PC-3 (cell line): Measurements from ENCODE around the gene EPS8. TPM values are rescaled to one million over a fixed set of nuclear protein-coding genes. Genes with fewer than 3 reads are reported as not detected.
A peak's percentile ranks its signal among the peaks of the same experiment; 100 is the strongest.

Experiments
- ATAC-seq: fragments of 200-7000 bp; cut with Tn5 transposase; 2 replicates; pipeline ENCODE4 v1.9.1; 2020; ENCODE audit warnings: mild to moderate bottlenecking, moderate library complexity
- BruUV-seq: library from RNA; stranded (reverse); fragments of 400-500 nt; replicated peaks from 2 replicates; lab custom pipeline; 2021; lab: Mats Ljungman, UMichigan
- CTCF ChIA-PET: fragments of 300-600 bp; sonication (Branson Sonifier 250); formaldehyde crosslinking; loops from one replicate; lab custom pipeline; 2022; ENCODE audit warnings: antibody characterized with exemption; lab: Charles Lee
- POLR2A ChIA-PET: fragments of 300-600 bp; sonication (Branson Sonifier 250); formaldehyde crosslinking; loops from one replicate; lab custom pipeline; 2022; ENCODE audit warnings: antibody characterized with exemption; ENCODE audit not compliant: unreplicated experiment; lab: Charles Lee
- DNase-seq: peaks from one replicate; pipeline ENCODE4 v3.0.0-alpha.2; 2015
- H2AFZ ChIP-seq: fragments of 300-600 bp; sonication (generic); 2 replicates; pipeline ENCODE4 v1.6.0; 2016; ENCODE audit warnings: antibody characterized with exemption, low read length
- H3F3A ChIP-seq: fragments of 300-600 bp; sonication (generic); one replicate; pipeline ENCODE4 v1.6.0; 2017; ENCODE audit warnings: antibody characterized with exemption, low read length, control low read depth, mild to moderate bottlenecking; ENCODE audit not compliant: unreplicated experiment
- H3K27ac ChIP-seq: fragments of 300-600 bp; sonication (generic); 2 replicates; pipeline ENCODE4 v1.5.1; 2016; ENCODE audit warnings: mild to moderate bottlenecking, low read length
- H3K27me3 ChIP-seq: fragments of 300-600 bp; sonication (generic); 2 replicates; pipeline ENCODE4 v1.6.1; 2016; ENCODE audit warnings: low read length, mixed read lengths
- H3K36me3 ChIP-seq: fragments of 300-600 bp; sonication (generic); 2 replicates; pipeline ENCODE4 v1.6.1; 2016; ENCODE audit warnings: low read depth, mixed run types, low read length, mixed read lengths
- H3K4me1 ChIP-seq: fragments of 300-600 bp; sonication (generic); 2 replicates; pipeline ENCODE4 v1.5.1; 2016; ENCODE audit warnings: low read length; ENCODE audit not compliant: insufficient read depth
- H3K4me2 ChIP-seq: fragments of 300-600 bp; sonication (generic); 2 replicates; pipeline ENCODE4 v1.6.0; 2016; ENCODE audit warnings: low read length
- H3K4me3 ChIP-seq: fragments of 300-600 bp; sonication (generic); 2 replicates; pipeline ENCODE4 v1.5.1; 2016; ENCODE audit warnings: mild to moderate bottlenecking, low read length, mixed read lengths
- H3K79me2 ChIP-seq: fragments of 300-600 bp; sonication (generic); 2 replicates; pipeline ENCODE4 v1.6.1; 2017; ENCODE audit warnings: low read length, mixed read lengths
- H3K9ac ChIP-seq: fragments of 300-600 bp; sonication (generic); 2 replicates; pipeline ENCODE4 v1.6.0; 2016; ENCODE audit warnings: mild to moderate bottlenecking, low read length
- H3K9me2 ChIP-seq: fragments of 300-600 bp; sonication (generic); replicated peaks from 2 replicates; pipeline ENCODE4 v1.6.1; 2016; ENCODE audit warnings: mixed run types, low read length, mixed read lengths
- H3K9me3 ChIP-seq: fragments of 300-600 bp; sonication (generic); 2 replicates; pipeline ENCODE4 v1.6.1; 2016; ENCODE audit warnings: low read length, mixed read lengths
- H4K20me1 ChIP-seq: fragments of 300-600 bp; sonication (generic); 2 replicates; pipeline ENCODE4 v1.6.1; 2016; ENCODE audit warnings: low read length, mixed read lengths
- CTCF ChIP-seq: fragments of 300-600 bp; sonication (generic); conservative IDR thresholded peaks from 2 replicates; pipeline ENCODE4 v1.5.1; 2017; ENCODE audit warnings: antibody characterized with exemption, low read depth, mild to moderate bottlenecking, low read length
- EZH2 ChIP-seq: fragments of 300-600 bp; sonication (generic); IDR thresholded peaks from one replicate; pipeline ENCODE4 v1.6.1; 2017; ENCODE audit warnings: antibody characterized with exemption, mild to moderate bottlenecking, low read length; ENCODE audit not compliant: unreplicated experiment
- EZH2phosphoT487 ChIP-seq: fragments of 300-600 bp; sonication (generic); IDR thresholded peaks from 2 replicates; pipeline ENCODE4 v1.6.1; 2018; ENCODE audit warnings: mild to moderate bottlenecking, antibody characterized with exemption, low read length, borderline replicate concordance
- intact Hi-C: fragments of 100-400 bp; cut with micrococcal nuclease; formaldehyde crosslinking; loops from 2 replicates; pipeline ENCODE4 v1.9.0; 2023
- total RNA-seq: library from RNA; depleted of rRNA; stranded (reverse); fragments of >200 nt; gene quantifications from 2 replicates; pipeline ENCODE4 v1.2.3, GENCODE V29; 2014

The EPS8 gene
- total RNA-seq, 1 experiment from 2014 or later, result 47.4 TPM

DNA sequence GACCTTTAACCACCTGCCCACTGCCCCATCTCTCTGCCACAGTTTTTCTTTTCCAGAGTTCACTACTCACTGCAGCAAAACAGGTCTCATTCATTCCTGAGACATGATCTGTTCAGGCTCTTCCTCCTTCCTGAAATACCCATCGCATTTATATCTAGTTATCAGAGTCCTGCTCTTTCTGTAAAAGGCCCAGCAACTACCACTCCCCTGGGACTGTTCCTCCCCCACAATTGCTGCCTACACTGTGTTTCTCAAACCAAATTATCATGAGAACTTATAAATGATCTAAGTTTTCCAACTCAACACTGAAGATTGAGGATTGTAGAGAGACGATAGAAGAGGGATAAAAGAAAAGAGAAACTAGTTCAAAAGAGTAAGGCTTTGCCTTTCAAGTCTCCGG lies 40.8 kb upstream of the EPS8 start:
- intact Hi-C loops, result no loop called here
- H3K27ac ChIP-seq, result no peak overlapping the region
- no peaks in the 10 kb centered on the region for H3K9me3 ChIP-seq
- H3F3A ChIP-seq, result no peaks in the 10 kb centered on the region
- H3K79me2 ChIP-seq, result no peaks in the 10 kb centered on the region
- no peaks in the 10 kb centered on the region for H4K20me1 ChIP-seq
- H3K4me2 ChIP-seq, result peak overlapping the region; percentile 23; the same call in 1 of the 2 replicates
- ChIA-PET POLR2A (no interaction called here), CTCF (no interaction called here)
- ATAC-seq (no peak), DNase-seq (no peak)
- H3K4me1 ChIP-seq, result peaks cover 13% of the 10 kb centered on the region
- H3K9me2 ChIP-seq, result 0 out of 2 replicates have a peak, but pooled peaks cover 6% of the 10 kb centered on the region
- H3K27me3 ChIP-seq, result no peaks in the 10 kb centered on the region
- no peak overlapping the region for H2AFZ ChIP-seq
- H3K36me3 ChIP-seq, result no peaks in the 10 kb centered on the region
- no TSS peak for BruUV-seq
- H3K9ac ChIP-seq, result no peak overlapping the region
- TF ChIP-seq CTCF, result no peak
- no peak for TF ChIP-seq EZH2
- TF ChIP-seq EZH2phosphoT487, result no peak
- no peak overlapping the region for H3K4me3 ChIP-seq

GRCh38 chr12:15829255-15829654 lies 40.1 kb upstream of the EPS8 start:
- DNase-seq (no peak), ATAC-seq (no peak)
- Histone ChIP-seq H3K4me2 (no peak overlapping the region), H3K27me3 (no peaks in the 10 kb centered on the region), H3F3A (no peaks in the 10 kb centered on the region), H3K4me3 (no peak overlapping the region), H3K9me2 (0 out of 2 replicates have a peak, but pooled peaks cover 6% of the 10 kb centered on the region), H2AFZ (no peak overlapping the region), H3K27ac (no peak overlapping the region), H3K79me2 (no peaks in the 10 kb centered on the region), H4K20me1 (no peaks in the 10 kb centered on the region), H3K9me3 (no peaks in the 10 kb centered on the region), H3K36me3 (no peaks in the 10 kb centered on the region), H3K9ac (no peak overlapping the region), H3K4me1 (peaks cover 13% of the 10 kb centered on the region)
- BruUV-seq, result no TSS peak
- POLR2A ChIA-PET, result no interaction called here
- intact Hi-C loops, result no loop called here
- TF ChIP-seq EZH2phosphoT487 (no peak), CTCF (no peak), EZH2 (no peak)
- CTCF ChIA-PET, result no interaction called here

DNA sequence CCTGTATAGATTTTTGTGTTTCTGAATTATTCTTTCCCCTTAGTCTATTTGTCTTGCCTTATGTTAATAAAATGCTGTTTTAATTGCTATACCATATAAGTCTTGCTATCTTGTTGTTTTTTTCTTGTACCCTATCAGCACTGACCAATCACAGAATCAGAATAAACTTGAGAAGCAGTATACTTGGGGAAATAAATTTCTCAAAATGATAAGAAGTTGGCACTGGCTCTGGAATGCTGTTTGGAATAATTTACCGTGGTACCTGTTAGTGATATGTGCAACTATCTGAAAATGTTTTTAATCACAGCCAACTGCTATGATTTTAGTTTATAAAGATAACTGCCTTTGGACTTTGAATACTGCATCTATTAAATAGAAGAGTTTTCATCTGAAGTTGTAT lies 37.9 kb upstream of the EPS8 start:
- H3K27ac ChIP-seq, result no peak overlapping the region
- H3K4me1 ChIP-seq, result peaks cover 13% of the 10 kb centered on the region
- no peak overlapping the region for H2AFZ ChIP-seq
- ChIA-PET CTCF (no interaction called here), POLR2A (no interaction called here)
- no peaks in the 10 kb centered on the region for H3F3A ChIP-seq
- H4K20me1 ChIP-seq, result no peaks in the 10 kb centered on the region
- H3K9ac ChIP-seq, result no peak overlapping the region
- H3K27me3 ChIP-seq, result no peaks in the 10 kb centered on the region
- H3K4me2 ChIP-seq, result no peak overlapping the region
- H3K36me3 ChIP-seq, result no peaks in the 10 kb centered on the region
- no peaks in the 10 kb centered on the region for H3K79me2 ChIP-seq
- 0 out of 2 replicates have a peak, but pooled peaks cover 6% of the 10 kb centered on the region for H3K9me2 ChIP-seq
- H3K4me3 ChIP-seq, result no peak overlapping the region
- ATAC-seq (no peak), DNase-seq (no peak)
- intact Hi-C loops, result no loop called here
- BruUV-seq, result no TSS peak
- no peaks in the 10 kb centered on the region for H3K9me3 ChIP-seq
- no peak for TF ChIP-seq EZH2
- no peak for TF ChIP-seq EZH2phosphoT487
- TF ChIP-seq CTCF, result no peak
